HG03469 (cell line): ENCODE data around the gene LILRB1.
"Not testable (repeated sequence)": the region's sequence is repeated elsewhere in the genome, so short reads cannot be mapped to it uniquely, and the experiment has no call there.

Experiments
- ATAC-seq: cut with Tn5 transposase; IDR thresholded peaks from one replicate; pipeline ENCODE4 v1.9.1; 2021; ENCODE audit warnings: mild to moderate bottlenecking, moderate library complexity, moderate number of reproducible peaks; ENCODE audit not compliant: unreplicated experiment

LILRB1 gene

DNA sequence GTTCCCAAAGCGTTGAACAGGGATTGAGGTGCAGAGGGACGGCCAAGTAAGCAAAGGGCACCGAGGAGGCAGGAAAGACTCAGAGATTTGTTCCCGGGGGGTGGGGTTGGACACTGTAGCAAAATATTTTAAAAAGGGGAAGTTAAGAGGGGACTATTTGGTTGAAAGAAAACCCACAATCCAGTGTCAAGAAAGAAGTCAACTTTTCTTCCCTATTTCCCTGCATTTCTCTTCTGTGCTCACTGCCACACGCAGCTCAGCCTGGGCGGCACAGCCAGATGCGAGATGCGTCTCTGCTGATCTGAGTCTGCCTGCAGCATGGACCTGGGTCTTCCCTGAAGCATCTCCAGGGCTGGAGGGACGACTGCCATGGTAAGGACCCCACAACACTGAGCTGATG, at the start of gene LILRB1:
LILRB1 (plus strand) TSS at position 223 of the 400 bp plus-strand sequence. CDS start 590 bp downstream, outside the sequence.
- ATAC-seq, result not testable (repeated sequence)

DNA sequence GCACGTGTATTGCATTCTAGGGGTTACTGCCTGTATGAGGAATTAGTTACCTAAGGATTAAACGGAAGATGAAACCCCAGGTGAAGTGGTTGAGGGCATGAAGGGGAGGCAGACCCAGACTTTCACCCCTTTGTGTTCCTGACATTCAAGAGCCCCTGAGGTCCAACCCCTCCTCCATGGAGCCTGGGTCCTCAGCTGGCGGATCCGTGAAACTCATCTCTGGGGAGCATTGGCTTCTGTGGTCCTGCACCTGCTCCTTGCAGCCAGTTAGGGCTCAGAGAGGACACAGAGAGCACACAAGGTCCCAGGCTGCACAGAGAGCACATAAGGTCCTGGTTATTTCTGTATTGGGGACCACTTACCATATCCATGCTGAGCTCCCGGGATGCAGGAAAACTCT, 43.9 kb upstream of the LILRB1 start:
- ATAC-seq, result no peak

DNA sequence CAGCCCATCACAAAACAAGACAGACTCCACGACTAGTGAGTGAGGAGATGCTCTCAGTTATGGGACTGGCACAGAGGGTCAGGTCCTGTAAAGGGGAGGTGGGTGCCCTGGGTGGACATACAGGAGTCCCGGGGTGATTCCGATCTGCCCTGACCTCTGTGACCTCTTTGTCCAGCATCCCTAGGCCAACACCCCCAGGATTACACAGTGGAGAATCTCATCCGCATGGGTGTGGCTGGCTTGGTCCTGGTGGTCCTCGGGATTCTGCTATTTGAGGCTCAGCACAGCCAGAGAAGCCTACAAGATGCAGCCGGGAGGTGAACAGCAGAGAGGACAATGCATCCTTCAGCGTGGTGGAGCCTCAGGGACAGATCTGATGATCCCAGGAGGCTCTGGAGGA, 43.3 kb upstream of the LILRB1 start:
- ATAC-seq, result no peak

DNA sequence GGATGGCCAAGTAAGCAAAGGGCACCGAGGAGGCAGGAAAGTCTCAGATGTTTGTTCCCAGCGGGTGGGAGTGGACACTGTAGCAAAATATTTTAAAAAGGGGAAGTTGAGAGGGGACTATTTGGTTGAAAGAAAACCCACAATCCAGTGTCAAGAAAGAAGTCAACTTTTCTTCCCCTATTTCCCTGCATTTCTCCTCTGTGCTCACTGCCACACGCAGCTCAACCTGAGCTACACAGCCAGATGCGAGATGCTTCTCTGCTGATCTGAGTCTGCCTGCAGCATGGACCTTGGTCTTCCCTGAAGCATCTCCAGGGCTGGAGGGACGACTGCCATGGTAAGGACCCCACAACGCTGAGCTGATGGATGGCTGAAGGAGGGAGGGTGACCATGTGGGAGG, 36.8 kb upstream of the LILRB1 start, which contains the start of gene LILRA1:
LILRA1 (plus strand) TSS at position 188 of the 400 bp plus-strand sequence. CDS start 613 bp downstream, outside the sequence.
- not testable (repeated sequence) for ATAC-seq

DNA sequence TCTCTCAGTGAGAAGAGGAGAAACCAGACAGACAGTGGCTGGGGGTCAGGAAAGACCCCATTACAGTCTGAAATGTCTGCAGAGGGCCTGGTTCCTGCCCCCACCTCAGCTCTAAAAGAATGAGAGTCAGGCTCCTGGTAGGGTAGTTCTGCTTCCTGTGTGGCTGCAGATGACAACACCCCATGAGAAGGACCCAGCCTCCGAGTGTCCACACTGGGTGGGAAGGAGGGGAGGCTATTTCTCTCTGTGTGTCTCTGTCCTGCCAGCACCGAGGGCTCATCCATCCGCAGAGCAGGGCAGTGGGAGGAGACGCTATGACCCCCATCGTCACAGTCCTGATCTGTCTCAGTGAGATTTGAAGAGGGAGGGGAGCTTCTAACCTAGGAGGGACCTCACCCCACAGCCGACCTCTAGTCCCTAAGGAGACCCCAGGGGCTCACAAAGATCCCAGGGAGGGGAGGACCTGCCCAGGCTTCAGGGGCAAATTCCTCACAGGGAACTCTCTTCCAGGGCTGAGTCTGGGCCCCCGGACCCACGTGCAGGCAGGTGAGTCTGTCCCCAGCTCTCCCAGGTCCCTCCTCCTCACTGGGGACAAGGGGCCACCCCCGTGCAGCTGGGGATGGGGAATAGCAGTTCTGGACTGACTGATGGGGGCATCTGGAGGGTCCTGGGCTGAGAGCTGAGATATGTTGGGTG, 36.2 kb upstream of the LILRB1 start:
- not testable (repeated sequence) for ATAC-seq

DNA sequence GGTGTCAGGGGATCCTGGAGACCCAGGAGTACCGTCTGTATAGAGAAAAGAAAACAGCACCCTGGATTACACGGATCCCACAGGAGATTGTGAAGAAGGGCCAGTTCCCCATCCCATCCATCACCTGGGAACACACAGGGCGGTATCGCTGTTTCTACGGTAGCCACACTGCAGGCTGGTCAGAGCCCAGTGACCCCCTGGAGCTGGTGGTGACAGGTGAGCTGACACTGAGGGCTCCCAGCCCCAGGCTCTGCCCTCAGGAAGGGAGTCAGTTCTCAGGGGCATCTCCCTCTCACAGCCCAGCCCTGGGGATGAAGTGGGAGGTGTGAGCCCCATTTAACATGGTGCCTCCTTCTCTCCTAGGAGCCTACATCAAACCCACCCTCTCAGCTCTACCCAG, 35.5 kb upstream of the LILRB1 start:
- ATAC-seq, result no peak

DNA sequence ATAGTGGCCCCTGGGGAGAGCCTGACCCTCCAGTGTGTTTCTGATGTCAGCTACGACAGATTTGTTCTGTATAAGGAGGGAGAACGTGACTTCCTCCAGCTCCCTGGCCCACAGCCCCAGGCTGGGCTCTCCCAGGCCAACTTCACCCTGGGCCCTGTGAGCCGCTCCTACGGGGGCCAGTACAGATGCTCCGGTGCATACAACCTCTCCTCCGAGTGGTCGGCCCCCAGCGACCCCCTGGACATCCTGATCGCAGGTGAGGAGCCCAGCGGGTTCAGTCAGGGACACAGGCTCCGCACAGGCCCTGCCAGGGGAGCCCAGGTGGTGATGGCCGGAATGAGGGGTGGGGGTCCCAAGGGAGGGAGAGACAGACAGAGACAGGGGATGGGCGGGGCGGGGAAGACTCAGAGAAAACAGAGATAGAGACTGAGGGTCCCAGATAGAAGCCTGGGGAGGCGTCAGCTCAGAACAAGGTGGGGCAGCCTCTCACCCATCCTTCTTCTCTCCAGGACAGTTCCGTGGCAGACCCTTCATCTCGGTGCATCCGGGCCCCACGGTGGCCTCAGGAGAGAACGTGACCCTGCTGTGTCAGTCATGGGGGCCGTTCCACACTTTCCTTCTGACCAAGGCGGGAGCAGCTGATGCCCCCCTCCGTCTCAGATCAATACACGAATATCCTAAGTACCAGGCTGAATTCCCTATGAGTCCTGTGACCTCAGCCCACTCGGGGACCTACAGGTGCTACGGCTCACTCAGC, 34.4 kb upstream of the LILRB1 start:
- ATAC-seq, result not testable (repeated sequence)

DNA sequence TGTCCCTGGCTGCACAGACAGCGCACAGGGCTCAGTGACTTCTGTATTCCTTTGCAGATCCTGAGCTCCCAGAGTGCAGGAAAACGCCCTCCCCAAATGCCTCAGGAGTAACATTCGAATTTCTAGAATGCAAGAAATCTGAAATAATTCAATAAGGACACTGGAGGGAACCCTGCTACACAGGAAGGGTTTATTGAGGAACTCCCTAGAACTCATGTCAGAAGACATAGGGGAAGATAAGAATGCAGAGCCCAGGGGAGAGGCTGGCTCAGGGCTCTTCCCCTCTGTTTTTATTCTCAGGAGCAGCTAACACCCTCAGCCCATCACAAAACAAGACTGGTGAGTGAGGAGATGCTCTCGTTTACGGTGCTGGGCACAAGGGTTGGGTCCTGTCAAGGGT, 30.1 kb upstream of the LILRB1 start:
- ATAC-seq, result no peak

DNA sequence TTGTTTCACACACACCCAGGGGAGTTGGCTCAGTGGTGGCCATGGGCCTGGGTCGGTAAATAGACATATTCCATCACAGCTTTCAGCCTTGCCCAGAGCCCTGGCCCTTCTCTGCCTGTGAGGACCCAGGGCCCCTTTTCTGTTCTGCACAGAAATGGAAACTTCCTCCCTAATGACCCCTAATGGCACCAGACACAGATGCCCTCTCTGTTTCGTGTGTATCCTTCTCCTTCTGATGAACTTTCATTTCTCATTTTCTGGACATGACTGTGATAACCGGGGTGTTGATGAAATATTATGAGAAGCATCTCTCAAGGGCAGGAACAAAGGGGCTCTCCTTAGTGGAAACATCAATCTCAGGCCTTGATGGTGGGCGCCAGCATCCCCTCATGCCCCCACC, 24.1 kb upstream of the LILRB1 start:
- no peak for ATAC-seq

DNA sequence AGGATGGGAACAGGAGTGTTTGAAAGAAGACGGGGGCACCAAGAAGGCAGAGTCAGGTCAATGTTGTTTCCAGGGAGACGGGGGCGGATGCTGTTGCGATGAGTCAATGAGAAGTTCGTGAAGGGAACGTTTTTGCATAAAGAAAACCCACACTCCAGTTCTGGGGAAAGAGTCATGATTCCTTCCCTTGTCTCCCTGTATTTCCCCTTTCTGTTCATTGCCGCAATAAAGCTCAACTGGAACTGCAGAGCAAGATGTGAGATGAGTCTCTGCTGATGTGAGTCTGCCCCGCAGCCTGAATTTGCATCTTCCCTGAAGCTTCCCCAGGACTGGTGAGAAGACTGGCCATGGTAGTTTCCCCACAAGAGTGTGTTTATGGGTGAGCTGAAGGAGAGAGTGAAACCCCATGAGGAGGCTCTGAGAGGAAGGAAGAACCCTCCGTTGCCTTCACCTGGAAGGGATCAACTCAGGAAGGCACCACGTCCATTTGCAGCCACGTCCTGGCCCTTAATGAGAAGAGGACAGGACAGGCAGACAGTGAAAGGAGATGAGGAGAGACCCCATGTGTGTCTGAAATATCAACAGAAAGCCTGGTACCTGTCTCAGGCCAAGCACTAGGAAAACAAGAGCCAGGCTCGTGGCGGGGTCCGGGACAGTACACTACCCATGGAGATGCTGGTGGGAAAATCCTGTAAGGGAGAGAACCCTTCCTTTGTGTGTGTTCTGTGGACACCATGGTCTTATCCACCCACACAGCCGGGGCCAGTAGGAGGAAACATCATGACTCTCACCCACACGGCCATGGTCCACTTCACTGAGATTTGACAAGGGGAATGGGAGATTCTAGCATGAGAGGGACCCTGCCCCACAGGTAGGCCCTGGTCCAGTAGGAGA, 23.1 kb upstream of the LILRB1 start:
- no peak for ATAC-seq

DNA sequence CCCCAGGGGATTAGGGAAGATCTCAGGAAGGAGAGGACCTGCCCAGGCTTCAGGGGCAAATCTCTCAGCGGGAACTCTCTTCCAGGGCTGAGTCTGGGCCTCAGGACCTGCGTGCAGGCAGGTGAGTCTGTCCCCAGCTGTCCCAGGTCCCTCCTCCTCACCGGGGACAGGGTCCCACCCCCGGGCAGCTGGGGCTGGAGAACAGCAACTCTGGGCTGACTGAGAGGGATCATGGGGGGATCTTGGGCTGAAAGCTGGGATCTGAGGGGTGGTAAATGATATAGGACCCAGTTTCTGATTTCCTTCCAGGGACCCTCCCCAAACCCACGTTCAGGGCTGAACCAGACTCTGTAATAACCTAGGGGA, 22.5 kb upstream of the LILRB1 start:
- no peak for ATAC-seq

DNA sequence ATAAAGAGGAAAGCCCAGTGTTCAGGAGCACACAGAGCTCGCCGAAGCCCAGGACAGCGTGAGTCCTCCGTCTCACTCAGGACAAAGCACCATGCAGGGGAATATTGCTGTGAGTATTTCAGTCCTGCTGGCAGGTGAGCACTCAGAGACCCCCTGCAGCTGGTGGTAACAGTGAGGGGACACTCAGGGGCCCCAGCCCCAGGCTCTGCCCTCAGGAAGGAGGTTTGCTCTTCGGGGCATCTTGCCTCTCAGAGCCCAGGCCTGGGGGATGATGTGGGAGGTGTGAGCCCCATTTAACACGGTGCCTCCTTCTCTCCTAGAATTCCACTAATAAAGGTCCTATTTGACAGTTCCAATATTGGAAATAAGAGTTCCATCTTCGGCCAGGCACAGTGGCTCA, 22.1 kb upstream of the LILRB1 start:
- ATAC-seq, result no peak

DNA sequence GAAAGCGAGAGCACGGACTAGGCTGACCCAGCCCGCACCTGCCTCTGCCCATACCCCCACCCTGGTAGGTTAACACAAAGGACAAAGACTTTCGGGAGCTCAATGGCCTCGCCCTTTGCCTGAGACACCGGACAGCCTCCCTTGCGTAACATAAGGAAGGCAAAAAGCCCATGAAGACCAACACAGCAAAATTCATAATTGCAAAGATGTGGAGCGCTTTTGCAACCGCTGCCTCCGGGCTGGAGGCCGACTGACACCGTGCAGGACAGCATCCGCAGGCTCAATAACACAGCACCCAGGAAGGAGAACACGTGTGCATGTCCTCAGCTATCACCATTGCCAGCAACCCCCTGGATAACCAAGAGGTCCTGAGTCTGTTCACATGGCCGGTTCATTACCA, 21.5 kb upstream of the LILRB1 start:
- ATAC-seq, result no peak

DNA sequence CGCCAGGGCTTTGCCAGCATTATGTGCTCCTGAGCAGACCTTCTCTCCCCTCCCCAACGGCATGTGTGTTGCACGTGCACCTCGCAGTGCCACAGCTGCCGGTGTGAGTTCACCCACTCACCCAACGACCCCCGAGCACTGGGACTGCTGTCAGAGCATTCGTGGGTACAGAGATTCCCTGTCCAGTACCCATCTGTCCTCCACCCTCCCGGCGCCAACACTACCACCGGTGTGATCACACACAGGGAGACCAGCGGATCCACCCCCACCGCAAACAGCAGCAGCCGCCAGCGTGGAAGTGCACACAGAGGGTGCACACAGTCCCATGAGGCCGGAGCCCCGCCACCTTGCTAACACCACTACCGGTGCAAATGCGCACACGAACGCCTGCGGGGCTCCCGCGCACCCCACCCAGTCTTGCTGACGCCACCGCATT, 20.9 kb upstream of the LILRB1 start:
- no peak for ATAC-seq

DNA sequence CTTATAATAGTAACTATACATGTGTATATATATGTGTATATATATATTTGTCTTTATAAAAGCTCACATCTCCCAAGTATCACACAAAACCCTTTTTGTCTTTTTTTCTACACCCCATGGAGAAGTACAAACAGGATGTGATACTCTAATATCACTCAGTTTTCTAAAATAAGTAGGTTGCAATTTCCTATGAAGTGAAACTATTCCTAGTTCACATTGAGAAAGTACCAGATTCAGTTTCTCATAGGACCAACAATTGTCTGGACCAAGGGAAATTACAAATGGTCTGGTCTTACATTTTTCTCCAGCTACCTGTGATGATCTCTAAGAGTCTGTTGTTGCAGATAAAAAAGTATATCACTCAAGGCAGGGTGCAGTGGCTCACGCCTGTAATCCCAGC, 17.9 kb upstream of the LILRB1 start:
- ATAC-seq, result no peak

DNA sequence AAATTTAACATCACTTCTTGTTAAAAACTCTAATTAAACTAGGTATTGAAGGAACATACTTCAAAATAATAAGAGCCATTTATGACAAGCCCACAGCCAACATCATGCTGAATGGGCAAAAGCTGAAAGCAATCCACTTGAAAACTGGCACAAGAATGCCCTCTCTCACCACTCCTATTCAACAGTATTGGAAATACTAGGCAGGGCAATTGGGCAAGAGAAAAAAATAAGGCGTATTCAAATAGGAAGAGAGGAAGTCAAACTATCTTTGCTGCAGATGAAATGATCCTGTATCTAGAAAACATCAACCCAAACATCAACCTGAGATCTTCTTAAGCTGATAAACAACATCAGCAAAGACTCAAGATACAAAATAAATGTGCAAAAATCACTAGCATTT, 15.6 kb upstream of the LILRB1 start:
- ATAC-seq, result no peak

DNA sequence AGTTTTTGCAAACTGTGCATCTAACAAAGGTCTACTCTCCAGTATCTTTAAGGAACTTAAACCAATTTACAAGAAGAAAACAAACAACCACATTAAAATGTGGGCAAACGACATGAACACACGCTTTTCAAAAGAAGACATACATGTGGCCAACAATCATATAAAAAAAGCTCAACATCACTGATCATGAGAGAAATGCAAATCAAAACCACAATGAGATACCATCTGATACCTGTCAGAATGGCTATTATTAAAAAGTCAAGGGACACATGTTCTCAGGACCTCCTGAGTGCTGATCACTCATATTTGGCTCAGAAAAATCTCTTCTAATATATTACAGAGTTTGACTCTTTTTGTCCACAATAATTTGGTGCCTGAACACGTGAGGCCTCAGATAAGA, 14.2 kb upstream of the LILRB1 start:
- no peak for ATAC-seq

DNA sequence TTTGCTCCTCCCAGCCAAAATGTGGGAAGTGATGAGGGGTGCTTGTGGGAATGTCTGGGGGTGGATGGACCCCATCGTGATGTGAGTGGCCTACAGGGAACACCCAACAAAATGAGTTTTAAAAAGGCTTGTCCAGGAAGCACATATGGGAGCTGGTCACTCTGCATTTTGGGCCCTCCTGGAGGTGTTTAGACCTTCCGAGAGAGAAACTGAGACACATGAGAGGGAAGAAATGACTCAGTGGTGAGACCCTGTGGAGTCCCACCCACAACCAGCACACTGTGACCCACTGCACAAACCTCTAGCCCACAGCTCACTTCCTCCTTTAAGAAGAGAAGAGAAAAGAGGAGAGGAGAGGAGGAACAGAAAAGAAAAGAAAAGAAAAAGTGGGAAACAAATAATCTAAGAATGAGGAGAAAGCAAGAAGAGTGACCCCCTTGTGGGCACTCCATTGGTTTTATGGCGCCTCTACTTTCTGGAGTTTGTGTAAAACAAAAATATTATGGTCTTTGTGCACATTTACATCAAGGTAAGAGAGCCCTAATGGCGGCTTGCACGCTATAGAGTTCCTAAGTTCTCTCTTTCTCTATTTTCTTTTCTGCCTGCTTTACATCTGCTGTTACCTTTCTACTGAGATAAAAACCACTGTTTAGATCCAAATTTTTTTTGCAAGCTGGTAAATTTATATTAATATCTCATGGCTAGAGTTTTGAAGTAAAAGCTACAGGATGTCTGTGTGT, 13.3 kb upstream of the LILRB1 start:
- no peak for ATAC-seq

DNA sequence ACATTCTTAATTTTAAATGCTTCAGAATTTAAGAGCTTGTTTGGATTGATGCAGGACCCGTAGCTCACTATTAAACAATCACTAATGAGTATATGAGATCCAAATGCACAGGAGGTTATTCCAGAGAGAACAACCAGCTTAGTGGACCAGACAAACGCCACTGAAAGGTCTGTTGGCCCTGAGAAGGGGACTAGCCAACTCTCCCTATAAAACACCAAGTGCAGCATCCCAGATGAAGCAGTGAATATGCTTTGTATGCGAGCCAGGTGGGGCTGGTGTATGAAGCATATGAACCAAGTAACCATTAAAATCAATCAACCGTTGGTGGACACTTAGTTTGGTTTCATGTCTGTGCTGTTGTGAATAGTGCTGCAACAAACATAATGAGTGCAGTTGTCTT, 9.8 kb upstream of the LILRB1 start:
- no peak for ATAC-seq

DNA sequence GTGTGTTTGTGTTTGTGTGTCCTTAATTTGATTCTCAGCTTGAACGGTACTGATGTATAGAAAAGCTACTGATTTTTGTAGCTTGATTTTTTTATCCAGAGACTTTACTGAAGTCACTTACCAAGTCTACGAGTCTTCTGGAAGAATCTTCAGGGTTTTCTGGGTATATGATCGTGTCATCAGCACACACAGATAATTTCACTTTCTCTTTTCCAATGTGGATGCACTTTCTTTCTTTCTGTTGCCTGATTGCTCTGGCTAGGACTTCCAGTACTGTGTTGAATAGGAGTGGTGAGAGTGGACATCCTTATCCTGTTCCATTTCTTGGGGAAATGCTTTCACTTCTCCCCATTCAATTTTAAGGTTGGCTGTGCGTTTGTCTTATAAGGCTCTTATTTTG, 7.9 kb upstream of the LILRB1 start:
- ATAC-seq, result no peak

DNA sequence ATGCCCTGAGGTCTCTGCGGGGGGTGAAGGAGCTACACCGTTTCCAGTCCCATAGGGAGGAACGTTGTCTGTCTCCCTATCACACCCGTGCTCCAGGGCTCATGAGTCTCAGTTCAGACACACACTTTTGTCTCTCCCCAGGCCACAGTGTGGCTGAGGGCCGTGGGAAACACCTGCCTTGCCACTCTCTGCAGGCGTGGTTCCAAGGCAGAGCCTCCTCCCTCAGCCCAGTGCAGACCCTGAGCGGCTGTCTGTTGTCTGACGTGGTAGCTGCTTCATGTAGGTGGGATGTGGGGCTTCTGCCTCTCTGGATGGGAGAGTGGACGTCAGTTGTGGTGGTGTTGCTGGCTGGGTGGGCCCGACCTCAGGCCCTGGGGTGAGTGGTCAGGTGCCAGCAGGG, 6.0 kb upstream of the LILRB1 start:
- not testable (repeated sequence) for ATAC-seq
